H1 (cell line): ENCODE results near the gene RPRD2. TPM values are rescaled to one million over a fixed set of nuclear protein-coding genes. Genes with fewer than 3 reads are reported as not detected.

Experiments used
- CTCF ChIA-PET: fragments of 300-600 bp; sonication (Branson Sonifier 250); formaldehyde crosslinking; loops from one replicate; lab custom pipeline; 2021; ENCODE audit not compliant: partially characterized antibody; lab: Charles Lee
- POLR2A ChIA-PET: fragments of 300-600 bp; sonication (Branson Sonifier 250); formaldehyde crosslinking; loops from one replicate; lab custom pipeline; 2021; ENCODE audit warnings: inconsistent platforms; ENCODE audit not compliant: partially characterized antibody; lab: Charles Lee
- DNase-seq, 2 experiments: peaks; one replicate each; pipeline versions ENCODE4 v3.0.0 to v3.0.0-alpha.2; 2010 to 2022; ENCODE audit warnings: low spot score in 2 of 2, low read depth in 1 of 2, mixed read lengths in 1 of 2
- FAIRE-seq: peaks from 2 replicates; lab custom pipeline; 2011; peaks lifted over from hg19 to GRCh38; lab: Jason Lieb, UNC
- H2AFZ ChIP-seq: 2 replicates; pipeline ENCODE4 v1.8.1; 2012; ENCODE audit warnings: low read length, inconsistent platforms
- H2AK5ac ChIP-seq: 2 replicates; pipeline ENCODE4 v1.6.1; 2013; ENCODE audit warnings: low read depth, low read length
- H2BK120ac ChIP-seq: replicated peaks from 2 replicates; pipeline ENCODE3; 2013; ENCODE audit warnings: low read depth, low read length, inconsistent platforms
- H2BK12ac ChIP-seq: 2 replicates; pipeline ENCODE4 v1.6.1; 2013; ENCODE audit warnings: low read depth, low read length
- H2BK15ac ChIP-seq: 2 replicates; pipeline ENCODE4 v1.6.1; 2013; ENCODE audit warnings: low read length
- H2BK20ac ChIP-seq: 2 replicates; pipeline ENCODE4 v1.6.1; 2013; ENCODE audit warnings: low read length
- H2BK5ac ChIP-seq: 2 replicates; pipeline ENCODE4 v1.6.1; 2013; ENCODE audit warnings: low read depth, low read length
- H3K14ac ChIP-seq: 2 replicates; pipeline ENCODE4 v1.6.1; 2013; ENCODE audit warnings: inconsistent platforms; ENCODE audit not compliant: insufficient read length
- H3K18ac ChIP-seq: 2 replicates; pipeline ENCODE4 v1.6.1; 2013; ENCODE audit warnings: low read length; ENCODE audit errors: extremely low read depth
- H3K23ac ChIP-seq: 2 replicates; pipeline ENCODE4 v1.6.1; 2013; ENCODE audit warnings: inconsistent platforms; ENCODE audit not compliant: insufficient read length
- H3K23me2 ChIP-seq: 2 replicates; pipeline ENCODE4 v1.6.1; 2013; ENCODE audit warnings: low read depth, low read length
- H3K27ac ChIP-seq: 2 replicates; pipeline ENCODE4 v1.6.1; 2011; ENCODE audit warnings: low read depth, low read length, inconsistent platforms
- H3K27me3 ChIP-seq, 4 experiments: replicated peaks in 1 of 4; 1 replicate in 1 of 4; 2 replicates in 3 of 4; pipeline versions ENCODE4 v1.6.1 to v1.8.1; 2011 to 2013; ENCODE audit warnings: low read length in 3 of 4, mild to moderate bottlenecking in 3 of 4, inconsistent platforms in 2 of 4, mixed read lengths in 2 of 4, moderate library complexity in 1 of 4; ENCODE audit not compliant: control insufficient read depth in 3 of 4, insufficient read depth in 3 of 4; ENCODE audit errors: extremely low read depth in 1 of 4
- H3K36me3 ChIP-seq, 4 experiments: 2 replicates each; pipeline versions ENCODE4 v1.6.1 to v1.8.1; 2011 to 2013; ENCODE audit warnings: mild to moderate bottlenecking in 4 of 4, low read length in 3 of 4, moderate library complexity in 2 of 4, control low read depth in 1 of 4, inconsistent platforms in 1 of 4; ENCODE audit not compliant: insufficient read depth in 4 of 4, control insufficient read depth in 2 of 4
- H3K4ac ChIP-seq: replicated peaks from 2 replicates; pipeline ENCODE3; 2013; ENCODE audit warnings: low read length, low read depth, mixed read lengths, inconsistent platforms; ENCODE audit not compliant: insufficient read length
- H3K4me1 ChIP-seq, 4 experiments: replicated peaks in 1 of 4; 1 replicate in 1 of 4; 2 replicates in 3 of 4; pipeline versions ENCODE4 v1.6.1 to v1.8.1; 2011 to 2013; ENCODE audit warnings: low read length in 3 of 4, inconsistent platforms in 2 of 4, mixed read lengths in 1 of 4; ENCODE audit not compliant: insufficient read depth in 4 of 4, control insufficient read depth in 3 of 4
- H3K4me2 ChIP-seq, 2 experiments: 2 replicates each; pipeline versions ENCODE4 v1.6.1 to v1.8.1; 2011 to 2013; ENCODE audit warnings: low read depth in 2 of 2, low read length in 2 of 2, control low read depth in 1 of 2, inconsistent platforms in 1 of 2, mild to moderate bottlenecking in 1 of 2; ENCODE audit not compliant: insufficient read depth in 1 of 2
- H3K4me3 ChIP-seq, 4 experiments: fragments of 200-600, 300-600 bp in 1 of 4; sonication (generic), shearing (Covaris generic), sonication (Bioruptor Twin) in 1 of 4; 2 replicates each; pipeline versions ENCODE4 v1.5.1 to v1.8.1; 2011 to 2016; ENCODE audit warnings: low read length in 4 of 4, low read depth in 3 of 4, control low read depth in 2 of 4, inconsistent platforms in 2 of 4, mild to moderate bottlenecking in 2 of 4, mixed read lengths in 1 of 4, moderate library complexity in 1 of 4; ENCODE audit not compliant: insufficient read depth in 2 of 4; ENCODE audit errors: extremely low read depth in 1 of 4
- H3K56ac ChIP-seq: replicated peaks from 2 replicates; pipeline ENCODE3; 2013; ENCODE audit warnings: low read depth, mild to moderate bottlenecking, mixed read lengths, low read length, inconsistent platforms; ENCODE audit not compliant: insufficient read length
- H3K79me1 ChIP-seq: 2 replicates; pipeline ENCODE4 v1.6.1; 2013; ENCODE audit warnings: low read depth, low read length, control low read depth
- H3K79me2 ChIP-seq, 2 experiments: 2 replicates each; pipeline versions ENCODE4 v1.6.1 to v1.8.1; 2012 to 2013; ENCODE audit warnings: low read length in 2 of 2, mild to moderate bottlenecking in 2 of 2, inconsistent platforms in 1 of 2; ENCODE audit not compliant: insufficient read depth in 2 of 2, control insufficient read depth in 1 of 2
- H3K9ac ChIP-seq, 4 experiments: replicated peaks in 1 of 4; 1 replicate in 1 of 4; 2 replicates in 3 of 4; pipeline versions ENCODE4 v1.6.1 to v1.8.1; 2011 to 2013; ENCODE audit warnings: low read depth in 3 of 4, low read length in 3 of 4, control low read depth in 2 of 4, mild to moderate bottlenecking in 2 of 4, moderate library complexity in 2 of 4, inconsistent platforms in 1 of 4; ENCODE audit errors: extremely low read depth in 1 of 4
- H3K9me3 ChIP-seq, 2 experiments: 2 replicates each; pipeline versions ENCODE4 v1.6.1 to v1.8.1; 2012 to 2013; ENCODE audit warnings: mild to moderate bottlenecking in 2 of 2, moderate library complexity in 2 of 2, control low read depth in 1 of 2, inconsistent platforms in 1 of 2, low read depth in 1 of 2, low read length in 1 of 2, mixed read lengths in 1 of 2; ENCODE audit not compliant: insufficient read depth in 2 of 2
- H4K20me1 ChIP-seq, 2 experiments: replicated peaks in 1 of 2; 2 replicates each; pipeline versions ENCODE3 to v1.8.1; 2011 to 2013; ENCODE audit warnings: inconsistent platforms in 2 of 2, low read length in 2 of 2, mild to moderate bottlenecking in 1 of 2; ENCODE audit not compliant: insufficient read depth in 2 of 2, control insufficient read depth in 1 of 2
- H4K5ac ChIP-seq: 2 replicates; pipeline ENCODE4 v1.6.1; 2013; ENCODE audit warnings: low read length, low read depth, mixed read lengths, inconsistent platforms; ENCODE audit not compliant: insufficient read length
- H4K8ac ChIP-seq: 2 replicates; pipeline ENCODE4 v1.8.0; 2013; ENCODE audit warnings: mild to moderate bottlenecking, moderate library complexity, low read length, inconsistent platforms; ENCODE audit not compliant: insufficient read depth; ENCODE audit errors: extremely low read depth
- H4K91ac ChIP-seq: replicated peaks from 2 replicates; pipeline ENCODE3; 2013; ENCODE audit warnings: low read length, mixed read lengths, inconsistent platforms; ENCODE audit not compliant: insufficient read length
- NANOG ChIP-seq: IDR thresholded peaks from 2 replicates; pipeline ENCODE4 v1.6.1; 2011; ENCODE audit warnings: low read length, low read depth, mild to moderate bottlenecking, inconsistent platforms; ENCODE audit not compliant: insufficient read depth, poor library complexity, severe bottlenecking
- RNF2 ChIP-seq: fragments of 200-900, 300-1000 bp; sonication (generic); IDR thresholded peaks from 2 replicates; pipeline ENCODE4 v1.7.1; 2016; ENCODE audit warnings: borderline replicate concordance, low read depth, mild to moderate bottlenecking, antibody characterized with exemption, low read length; ENCODE audit not compliant: poor library complexity, severe bottlenecking; ENCODE audit errors: missing control alignments
- WGBS, 2 experiments: shearing (Covaris generic) in 1 of 2; methylation state at CpG; one replicate each; pipeline versions ENCODE4 v1.1.6 to v1.1.7; 2013 to 2015; ENCODE audit warnings: low lambda C conversion rate in 2 of 2, mixed read lengths in 2 of 2, inconsistent platforms in 1 of 2, low coverage in 1 of 2, missing lambda C conversion rate in 1 of 2; ENCODE audit not compliant: insufficient replicate concordance in 2 of 2, insufficient coverage in 1 of 2, insufficient read length in 1 of 2; ENCODE audit errors: extremely low coverage in 1 of 2, missing lambda C conversion rate in 1 of 2; 5-methylcytosine and 5-hydroxymethylcytosine counted together
- polyA plus RNA-seq, 7 experiments: library from polyadenylated mRNA; depleted of rRNA in 3 of 7; stranded (reverse) in 5 of 7; unstranded in 2 of 7; fragments of >200 nt in 5 of 7; fragments of 200-250 nt in 2 of 7; gene quantifications; 1 replicate in 5 of 7; 2 replicates in 1 of 7; 4 replicates in 1 of 7; pipeline versions ENCODE4 v1.2.1 to v1.2.3, GENCODE V29; 2011 to 2013; ENCODE audit warnings: missing spikeins in 2 of 7, mixed read lengths in 2 of 7
- total RNA-seq: library from RNA; stranded (reverse); fragmentation: NEBNext Ultra II Directional; extraction: Animal tissue kit (Norgen Biotek cat#: 25700); gene quantifications from 2 replicates; pipeline ENCODE4 v1.2.1, GENCODE V29; 2021

RPRD2 gene
- total and polyA plus RNA-seq, 2 of the 8 experiments (the other 6 are each of a cell fraction or from before 2014, with no cell fraction given): 14.4 to 32.4 TPM

GRCh38 chr1:150366416-150367296, 2.7 kb downstream of the RPRD2 start:
- H2BK20ac ChIP-seq: no peak overlapping the region
- TF ChIP-seq RNF2 (no peak), NANOG (no peak)
- TF ChIP-seq, all 59 proteins: peak for 0
- H2AFZ ChIP-seq: no peak overlapping the region
- FAIRE-seq: no peak
- H3K79me2 ChIP-seq: peaks cover 32 to 68% of the 10 kb centered on the region in 2 experiments
- H2AK5ac ChIP-seq: no peak overlapping the region
- H4K5ac ChIP-seq: no peak overlapping the region
- H3K4me3 ChIP-seq: peak overlapping the region; percentile 73 to 96 (median 92)
- no peaks in the 10 kb centered on the region for H3K27me3 ChIP-seq
- peaks cover 0 to 1% of the 10 kb centered on the region in 2 experiments for H4K20me1 ChIP-seq
- no peak overlapping the region for H3K23ac ChIP-seq
- H3K14ac ChIP-seq: no peak overlapping the region
- no peak overlapping the region for H2BK5ac ChIP-seq
- H3K9ac ChIP-seq: peak overlapping the region in 1 of 4 experiments; percentile 81; a peak in 3 of 7 replicates
- no peak overlapping the region for H2BK120ac ChIP-seq
- H3K4me1 ChIP-seq: peaks cover 2 to 5% (median 4%) of the 10 kb centered on the region in 4 experiments; a peak in 5 of 7 replicates
- ChIA-PET POLR2A (interaction anchor here (0.5 to 0.6 kb wide), 2 partner anchors 65 to 96 kb away, joined by 3 read pairs; no protein-coding TSS in a partner anchor), CTCF (interaction anchor here (1.5 kb wide), 1 partner anchor 111 kb away, joined by 3 read pairs; no protein-coding TSS in a partner anchor)
- no peak overlapping the region for H4K91ac ChIP-seq
- peaks cover 6% of the 10 kb centered on the region; the same call in 1 of the 2 replicates for H3K23me2 ChIP-seq
- peak overlapping the region; percentile 55 to 90 for H3K4me2 ChIP-seq
- WGBS, 2 experiments: 44% methylated on average over 12 of the region's 12 CpGs; no CpG with 5 or more reads in 1 of the 2 experiments
- H3K56ac ChIP-seq: no peak overlapping the region
- H2BK12ac ChIP-seq: no peak overlapping the region
- H3K36me3 ChIP-seq: no peaks in the 10 kb centered on the region
- no peaks in the 10 kb centered on the region for H3K9me3 ChIP-seq
- no peak overlapping the region for H3K18ac ChIP-seq
- H4K8ac ChIP-seq: no peak overlapping the region
- no peak overlapping the region for H3K4ac ChIP-seq
- peaks cover 2% of the 10 kb centered on the region for H3K79me1 ChIP-seq
- no peak for DNase-seq
- H2BK15ac ChIP-seq: no peak overlapping the region
- H3K27ac ChIP-seq: no peak overlapping the region
